GM12878 (cell line): Measurements from ENCODE around the gene YARS1.

Experiments used
- CEBPB ChIP-seq, 2 experiments: fragments of 150-350 bp in 1 of 2; IDR thresholded peaks; 2 replicates each; pipeline ENCODE4 v1.6.1; 2012 to 2014; ENCODE audit warnings: low read depth in 2 of 2, low read length in 2 of 2, borderline replicate concordance in 1 of 2, inconsistent platforms in 1 of 2
- HCFC1 ChIP-seq: fragments of 150-350 bp; IDR thresholded peaks from 2 replicates; pipeline ENCODE4 v1.6.1; 2014; ENCODE audit warnings: low read length
- JUND ChIP-seq: IDR thresholded peaks from 2 replicates; pipeline ENCODE4 v1.6.1; 2012; ENCODE audit warnings: low read depth, mild to moderate bottlenecking, low read length, improper control_type of control experiment, moderate library complexity
- MXI1 ChIP-seq: fragments of 150-350 bp; IDR thresholded peaks from 2 replicates; pipeline ENCODE4 v1.6.1; 2011; ENCODE audit warnings: low read depth, mild to moderate bottlenecking, inconsistent platforms, low read length, improper control_type of control experiment
- NFYB ChIP-seq: IDR thresholded peaks from 2 replicates; pipeline ENCODE4 v1.6.1; 2011; ENCODE audit warnings: low read depth, mild to moderate bottlenecking, low read length, improper control_type of control experiment, moderate library complexity; ENCODE audit not compliant: insufficient read depth
- NRF1 ChIP-seq: conservative IDR thresholded peaks from 2 replicates; pipeline ENCODE4 v1.6.1; 2011; ENCODE audit warnings: mild to moderate bottlenecking, low read depth, low read length, improper control_type of control experiment
- RCOR1 ChIP-seq: conservative IDR thresholded peaks from 2 replicates; pipeline ENCODE4 v1.6.1; 2012; ENCODE audit warnings: low read depth, low read length, improper control_type of control experiment
- TF ChIP-seq, protein P1 (sequence below), 3 experiments: IDR thresholded peaks in 2 of 3; conservative IDR thresholded peaks in 1 of 3; 2 replicates each; pipeline ENCODE4 v1.5.1; 2011; ENCODE audit warnings: low read depth in 3 of 3, low read length in 3 of 3, mild to moderate bottlenecking in 3 of 3, control low read depth in 2 of 3, moderate library complexity in 2 of 3, inconsistent platforms in 1 of 3, mixed read lengths in 1 of 3; ENCODE audit not compliant: control insufficient read depth in 2 of 3, insufficient read depth in 1 of 3; ENCODE audit errors: extremely low read depth in 1 of 3
- TF ChIP-seq, protein P2 (sequence below): IDR thresholded peaks from 2 replicates; pipeline ENCODE4 v1.6.1; 2011; ENCODE audit warnings: low read depth, mild to moderate bottlenecking, low read length, moderate library complexity, borderline replicate concordance; ENCODE audit errors: extremely low read depth
- TF ChIP-seq, protein P3 (sequence below): fragments of 450-650 bp; formaldehyde crosslinking; IDR thresholded peaks from 2 replicates; pipeline ENCODE4 v1.4.0; 2022; ENCODE audit warnings: mild to moderate bottlenecking, moderate library complexity
- TF ChIP-seq, protein P4 (sequence below): IDR thresholded peaks from 2 replicates; pipeline ENCODE4 v1.6.1; 2012; ENCODE audit warnings: low read depth, low read length, improper control_type of control experiment

DNA sequence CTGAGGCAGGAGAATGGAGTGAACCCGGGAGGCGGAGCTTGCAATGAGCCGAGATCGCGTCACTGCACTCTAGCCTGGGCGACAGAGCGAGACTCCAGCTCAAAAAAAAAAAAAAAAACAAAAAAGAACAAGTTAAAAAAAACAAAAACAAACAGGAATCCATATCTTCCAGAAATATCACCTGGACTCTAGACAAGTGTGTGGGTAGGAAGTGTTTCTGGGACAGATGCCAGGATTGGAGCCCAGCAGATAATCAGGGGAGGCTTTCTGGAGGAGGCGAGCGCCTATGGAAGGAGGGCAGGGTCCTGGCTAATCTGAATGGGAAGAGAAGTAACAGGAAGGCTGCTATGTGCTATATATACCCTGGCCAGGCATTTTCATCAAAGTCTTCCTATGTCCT is 71.0 kb downstream of the YARS1 start:
- TF ChIP-seq, protein P1, sequence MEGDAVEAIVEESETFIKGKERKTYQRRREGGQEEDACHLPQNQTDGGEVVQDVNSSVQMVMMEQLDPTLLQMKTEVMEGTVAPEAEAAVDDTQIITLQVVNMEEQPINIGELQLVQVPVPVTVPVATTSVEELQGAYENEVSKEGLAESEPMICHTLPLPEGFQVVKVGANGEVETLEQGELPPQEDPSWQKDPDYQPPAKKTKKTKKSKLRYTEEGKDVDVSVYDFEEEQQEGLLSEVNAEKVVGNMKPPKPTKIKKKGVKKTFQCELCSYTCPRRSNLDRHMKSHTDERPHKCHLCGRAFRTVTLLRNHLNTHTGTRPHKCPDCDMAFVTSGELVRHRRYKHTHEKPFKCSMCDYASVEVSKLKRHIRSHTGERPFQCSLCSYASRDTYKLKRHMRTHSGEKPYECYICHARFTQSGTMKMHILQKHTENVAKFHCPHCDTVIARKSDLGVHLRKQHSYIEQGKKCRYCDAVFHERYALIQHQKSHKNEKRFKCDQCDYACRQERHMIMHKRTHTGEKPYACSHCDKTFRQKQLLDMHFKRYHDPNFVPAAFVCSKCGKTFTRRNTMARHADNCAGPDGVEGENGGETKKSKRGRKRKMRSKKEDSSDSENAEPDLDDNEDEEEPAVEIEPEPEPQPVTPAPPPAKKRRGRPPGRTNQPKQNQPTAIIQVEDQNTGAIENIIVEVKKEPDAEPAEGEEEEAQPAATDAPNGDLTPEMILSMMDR (IDR thresholded peaks at IDR 0.05 in 2 of 3, conservative IDR thresholded peaks at IDR 0.05 in 1 of 3; ENCODE audit: control insufficient read depth in 2 of 3, extremely low read depth in 1 of 3, insufficient read depth in 1 of 3, low read depth in 3 of 3, low read length in 3 of 3) = no peak
- TF ChIP-seq RCOR1 (no peak), CEBPB (IDR thresholded peaks at IDR 0.05; ENCODE audit: borderline replicate concordance in 1 of 2, low read depth in 2 of 2, low read length in 2 of 2) (no peak), NFYB (no peak), NRF1 (no peak), HCFC1 (no peak), JUND (no peak), MXI1 (no peak)
- TF ChIP-seq, protein P2, sequence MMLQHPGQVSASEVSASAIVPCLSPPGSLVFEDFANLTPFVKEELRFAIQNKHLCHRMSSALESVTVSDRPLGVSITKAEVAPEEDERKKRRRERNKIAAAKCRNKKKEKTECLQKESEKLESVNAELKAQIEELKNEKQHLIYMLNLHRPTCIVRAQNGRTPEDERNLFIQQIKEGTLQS = no peak
- TF ChIP-seq, protein P3, sequence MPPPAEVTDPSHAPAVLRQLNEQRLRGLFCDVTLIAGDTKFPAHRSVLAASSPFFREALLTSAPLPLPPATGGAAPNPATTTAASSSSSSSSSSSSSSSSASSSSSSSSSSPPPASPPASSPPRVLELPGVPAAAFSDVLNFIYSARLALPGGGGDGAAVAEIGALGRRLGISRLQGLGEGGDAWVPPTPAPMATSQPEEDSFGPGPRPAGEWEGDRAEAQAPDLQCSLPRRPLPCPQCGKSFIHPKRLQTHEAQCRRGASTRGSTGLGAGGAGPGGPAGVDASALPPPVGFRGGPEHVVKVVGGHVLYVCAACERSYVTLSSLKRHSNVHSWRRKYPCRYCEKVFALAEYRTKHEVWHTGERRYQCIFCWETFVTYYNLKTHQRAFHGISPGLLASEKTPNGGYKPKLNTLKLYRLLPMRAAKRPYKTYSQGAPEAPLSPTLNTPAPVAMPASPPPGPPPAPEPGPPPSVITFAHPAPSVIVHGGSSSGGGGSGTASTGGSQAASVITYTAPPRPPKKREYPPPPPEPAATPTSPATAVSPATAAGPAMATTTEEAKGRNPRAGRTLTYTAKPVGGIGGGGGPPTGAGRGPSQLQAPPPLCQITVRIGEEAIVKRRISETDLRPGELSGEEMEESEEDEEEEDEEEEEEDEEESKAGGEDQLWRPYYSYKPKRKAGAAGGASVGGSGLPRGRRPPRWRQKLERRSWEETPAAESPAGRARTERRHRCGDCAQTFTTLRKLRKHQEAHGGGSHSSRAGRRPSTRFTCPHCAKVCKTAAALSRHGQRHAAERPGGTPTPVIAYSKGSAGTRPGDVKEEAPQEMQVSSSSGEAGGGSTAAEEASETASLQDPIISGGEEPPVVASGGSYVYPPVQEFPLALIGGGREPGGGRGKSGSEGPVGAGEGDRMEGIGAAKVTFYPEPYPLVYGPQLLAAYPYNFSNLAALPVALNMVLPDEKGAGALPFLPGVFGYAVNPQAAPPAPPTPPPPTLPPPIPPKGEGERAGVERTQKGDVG (CRISPR knock-in tag) = no peak
- TF ChIP-seq, protein P4, sequence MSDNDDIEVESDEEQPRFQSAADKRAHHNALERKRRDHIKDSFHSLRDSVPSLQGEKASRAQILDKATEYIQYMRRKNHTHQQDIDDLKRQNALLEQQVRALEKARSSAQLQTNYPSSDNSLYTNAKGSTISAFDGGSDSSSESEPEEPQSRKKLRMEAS = no peak
